WTC11 (cell line): ENCODE measurements around the gene TTN. TPM values are rescaled to one million over a fixed set of nuclear protein-coding genes. Genes with fewer than 3 reads are reported as not detected.

Source experiments
- ATAC-seq: fragments of 200-7000 bp; cut with Tn5 transposase; 2 replicates; pipeline ENCODE4 v1.10.0; 2021; ENCODE audit warnings: mild to moderate bottlenecking, moderate library complexity
- CTCF ChIA-PET: fragments of 300-600 bp; sonication (Branson Sonifier 250); formaldehyde crosslinking; loops from one replicate; lab custom pipeline; 2021; ENCODE audit warnings: antibody characterized with exemption; lab: Charles Lee
- POLR2A ChIA-PET: fragments of 350-600 bp; sonication (Branson Sonifier 250); formaldehyde crosslinking; loops from one replicate; lab custom pipeline; 2021; ENCODE audit warnings: antibody characterized with exemption; lab: Charles Lee
- DNase-seq: peaks from one replicate; pipeline ENCODE4 v3.0.0; 2021; ENCODE audit warnings: low spot score
- H3K27ac Mint-ChIP-seq: 2 replicates; pipeline ENCODE4 v1.8.0; 2021; ENCODE audit warnings: mixed read lengths
- H3K27me3 Mint-ChIP-seq: 2 replicates; pipeline ENCODE4 v1.8.0; 2021; ENCODE audit warnings: low read depth, mild to moderate bottlenecking, moderate library complexity, mixed read lengths
- H3K36me3 Mint-ChIP-seq: 2 replicates; pipeline ENCODE4 v1.8.0; 2021; ENCODE audit warnings: mixed read lengths
- H3K4me1 Mint-ChIP-seq: 2 replicates; pipeline ENCODE4 v1.8.0; 2022; ENCODE audit warnings: mixed read lengths
- H3K4me3 Mint-ChIP-seq: 2 replicates; pipeline ENCODE4 v1.8.0; 2021; ENCODE audit warnings: mild to moderate bottlenecking, moderate library complexity, mixed read lengths
- H3K9me3 Mint-ChIP-seq: 2 replicates; pipeline ENCODE4 v1.8.0; 2021; ENCODE audit warnings: mixed read lengths
- CDX4 ChIP-seq: fragments of 250-450 bp; sonication (Bioruptor Pico); IDR thresholded peaks from 2 replicates; pipeline ENCODE4 v1.9.0; 2021; ENCODE audit warnings: moderate library complexity, mild to moderate bottlenecking, inconsistent platforms, borderline replicate concordance
- CREB1 ChIP-seq: sonication (generic); formaldehyde crosslinking; IDR thresholded peaks from 2 replicates; pipeline ENCODE4 v1.8.0; 2023; ENCODE audit warnings: mild to moderate bottlenecking, missing genetic modification reagents
- EMX1 ChIP-seq: fragments of 250-450 bp; sonication (Bioruptor Pico); IDR thresholded peaks from 2 replicates; pipeline ENCODE4 v1.8.0; 2021; ENCODE audit warnings: mild to moderate bottlenecking
- ETV6 ChIP-seq: sonication (generic); formaldehyde crosslinking; IDR thresholded peaks from 2 replicates; pipeline ENCODE4 v1.8.1; 2022; ENCODE audit warnings: mild to moderate bottlenecking, missing genetic modification reagents
- FOXJ3 ChIP-seq: sonication (generic); formaldehyde crosslinking; IDR thresholded peaks from 2 replicates; pipeline ENCODE4 v1.9.0; 2021; ENCODE audit warnings: missing genetic modification reagents, mild to moderate bottlenecking, borderline replicate concordance
- FOXK1 ChIP-seq: sonication (generic); formaldehyde crosslinking; IDR thresholded peaks from 2 replicates; pipeline ENCODE4 v1.8.0; 2022; ENCODE audit warnings: mild to moderate bottlenecking, moderate library complexity, missing genetic modification reagents
- HMGA2 ChIP-seq: fragments of 250-450 bp; sonication (Bioruptor Pico); IDR thresholded peaks from 2 replicates; pipeline ENCODE4 v1.4.0; 2021; ENCODE audit warnings: mild to moderate bottlenecking, moderate library complexity
- JUN ChIP-seq: sonication (generic); formaldehyde crosslinking; IDR thresholded peaks from 2 replicates; pipeline ENCODE4 v1.8.0; 2023; ENCODE audit warnings: mild to moderate bottlenecking, missing genetic modification reagents
- MAX ChIP-seq: sonication (generic); formaldehyde crosslinking; IDR thresholded peaks from 2 replicates; pipeline ENCODE4 v1.8.0; 2022; ENCODE audit warnings: mild to moderate bottlenecking, missing genetic modification reagents
- NFYB ChIP-seq: sonication (generic); formaldehyde crosslinking; conservative IDR thresholded peaks from 2 replicates; pipeline ENCODE4 v1.8.0; 2022; ENCODE audit warnings: low read depth, missing genetic modification reagents
- NR2C2 ChIP-seq: sonication (generic); formaldehyde crosslinking; IDR thresholded peaks from 2 replicates; pipeline ENCODE4 v1.8.0; 2022; ENCODE audit warnings: mild to moderate bottlenecking, missing genetic modification reagents
- NR3C1 ChIP-seq: sonication (generic); formaldehyde crosslinking; conservative IDR thresholded peaks from 2 replicates; pipeline ENCODE4 v1.8.1; 2023; ENCODE audit warnings: low read depth, mild to moderate bottlenecking, missing genetic modification reagents
- RORB ChIP-seq: fragments of 250-450 bp; sonication (Bioruptor Pico); IDR thresholded peaks from 2 replicates; pipeline ENCODE4 v1.9.0; 2021; ENCODE audit warnings: mild to moderate bottlenecking
- SMAD4 ChIP-seq: sonication (generic); formaldehyde crosslinking; IDR thresholded peaks from 2 replicates; pipeline ENCODE4 v1.8.0; 2022; ENCODE audit warnings: mild to moderate bottlenecking, missing genetic modification reagents
- TCF7 ChIP-seq: sonication (generic); formaldehyde crosslinking; IDR thresholded peaks from 2 replicates; pipeline ENCODE4 v1.8.0; 2022; ENCODE audit warnings: mild to moderate bottlenecking, low read depth, missing genetic modification reagents, moderate library complexity
- TEAD1 ChIP-seq: sonication (generic); formaldehyde crosslinking; IDR thresholded peaks from 2 replicates; pipeline ENCODE4 v1.8.0; 2022; ENCODE audit warnings: mild to moderate bottlenecking, missing genetic modification reagents
- TEAD4 ChIP-seq: sonication (generic); formaldehyde crosslinking; IDR thresholded peaks from 2 replicates; pipeline ENCODE4 v1.8.0; 2022; ENCODE audit warnings: mild to moderate bottlenecking, missing genetic modification reagents
- TP53 ChIP-seq: sonication (generic); formaldehyde crosslinking; IDR thresholded peaks from 2 replicates; pipeline ENCODE4 v1.8.1; 2023; ENCODE audit warnings: mild to moderate bottlenecking, missing genetic modification reagents
- ZMAT4 ChIP-seq: fragments of 250-450 bp; sonication (Bioruptor Pico); IDR thresholded peaks from 2 replicates; pipeline ENCODE4 v1.9.0; 2021; ENCODE audit warnings: mild to moderate bottlenecking
- ZNF232 ChIP-seq: sonication (generic); formaldehyde crosslinking; IDR thresholded peaks from 2 replicates; pipeline ENCODE4 v1.8.0; 2022; ENCODE audit warnings: mild to moderate bottlenecking, missing genetic modification reagents
- ZNF416 ChIP-seq: fragments of 250-450 bp; sonication (Bioruptor Pico); IDR thresholded peaks from 2 replicates; pipeline ENCODE4 v1.9.0; 2021; ENCODE audit warnings: mild to moderate bottlenecking, inconsistent platforms
- total RNA-seq: library from RNA; stranded (reverse); gene quantifications from 3 replicates; pipeline ENCODE4 v1.2.3, GENCODE V29; 2021
- TF ChIP-seq, protein P1 (sequence below): sonication (generic); formaldehyde crosslinking; IDR thresholded peaks from 2 replicates; pipeline ENCODE4 v1.8.1; 2023; ENCODE audit warnings: mild to moderate bottlenecking, missing genetic modification reagents
- TF ChIP-seq, protein P2 (sequence below): sonication (generic); formaldehyde crosslinking; IDR thresholded peaks from 2 replicates; pipeline ENCODE4 v1.8.0; 2022; ENCODE audit warnings: mild to moderate bottlenecking, missing genetic modification reagents
- TF ChIP-seq, protein P3 (sequence below): sonication (generic); formaldehyde crosslinking; IDR thresholded peaks from 2 replicates; pipeline ENCODE4 v1.8.0; 2022; ENCODE audit warnings: mild to moderate bottlenecking, missing genetic modification reagents

The TTN gene
- total RNA-seq, 1 experiment from 2014 or later: 4.7 TPM

- ATAC-seq (peak; percentile 91), DNase-seq (no peak)
- no peak for TF ChIP-seq FOXJ3 (CRISPR knock-in tag)
- no peak for TF ChIP-seq ETV6 (CRISPR knock-in tag)
- TF ChIP-seq, protein P1, sequence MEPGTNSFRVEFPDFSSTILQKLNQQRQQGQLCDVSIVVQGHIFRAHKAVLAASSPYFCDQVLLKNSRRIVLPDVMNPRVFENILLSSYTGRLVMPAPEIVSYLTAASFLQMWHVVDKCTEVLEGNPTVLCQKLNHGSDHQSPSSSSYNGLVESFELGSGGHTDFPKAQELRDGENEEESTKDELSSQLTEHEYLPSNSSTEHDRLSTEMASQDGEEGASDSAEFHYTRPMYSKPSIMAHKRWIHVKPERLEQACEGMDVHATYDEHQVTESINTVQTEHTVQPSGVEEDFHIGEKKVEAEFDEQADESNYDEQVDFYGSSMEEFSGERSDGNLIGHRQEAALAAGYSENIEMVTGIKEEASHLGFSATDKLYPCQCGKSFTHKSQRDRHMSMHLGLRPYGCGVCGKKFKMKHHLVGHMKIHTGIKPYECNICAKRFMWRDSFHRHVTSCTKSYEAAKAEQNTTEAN: no peak
- H3K36me3 Mint-ChIP-seq: peaks cover 21% of the 10 kb centered on the region
- H3K9me3 Mint-ChIP-seq: no peaks in the 10 kb centered on the region
- peaks cover 2% of the 10 kb centered on the region; the same call in 1 of the 2 replicates for H3K27me3 Mint-ChIP-seq
- ChIA-PET CTCF (interaction anchor here (0.6 to 1.5 kb wide), 2 partner anchors 17 to 28 kb away, joined by 3 read pairs; no protein-coding TSS in a partner anchor), POLR2A (no interaction called here)
- no peak overlapping the region for H3K27ac Mint-ChIP-seq
- peaks cover 31% of the 10 kb centered on the region for H3K4me1 Mint-ChIP-seq
- no peak overlapping the region for H3K4me3 Mint-ChIP-seq
Observed at GRCh38 chr2:178506524-178506923, 300.7 kb downstream of the TTN start.

GRCh38 chr2:178506101-178506500 is 301.1 kb downstream of the TTN start:
- Mint-ChIP-seq H3K27me3 (peaks cover 2% of the 10 kb centered on the region; the same call in 1 of the 2 replicates), H3K4me1 (peaks cover 31% of the 10 kb centered on the region), H3K4me3 (no peak overlapping the region), H3K27ac (no peak overlapping the region), H3K36me3 (peaks cover 21% of the 10 kb centered on the region), H3K9me3 (no peaks in the 10 kb centered on the region)
- ATAC-seq: no peak
- POLR2A ChIA-PET: no interaction called here
- TF ChIP-seq NR3C1 (CRISPR knock-in tag) (no peak), EMX1 (no peak), CDX4 (no peak), RORB (no peak)
- CTCF ChIA-PET: interaction anchor here (0.6 to 1.5 kb wide), 2 partner anchors 17 to 27 kb away, joined by 3 read pairs; no protein-coding TSS in a partner anchor
- no peak for DNase-seq

GRCh38 chr2:178502751-178503150 is 304.5 kb downstream of the TTN start:
- no peak overlapping the region for H3K4me3 Mint-ChIP-seq
- POLR2A ChIA-PET: interaction anchor here (0.6 kb wide), 1 partner anchor 52 kb away, joined by 3 read pairs; the partner anchor contains the start of genes PJVK and PRKRA
- CTCF ChIA-PET: no interaction called here
- no peak for ATAC-seq
- peaks cover 2% of the 10 kb centered on the region; the same call in 1 of the 2 replicates for H3K27me3 Mint-ChIP-seq
- H3K4me1 Mint-ChIP-seq: peaks cover 19% of the 10 kb centered on the region
- no peak for DNase-seq
- no peak overlapping the region for H3K27ac Mint-ChIP-seq
- H3K36me3 Mint-ChIP-seq: peaks cover 34% of the 10 kb centered on the region
- no peak for TF ChIP-seq CREB1 (CRISPR knock-in tag)
- no peak for TF ChIP-seq JUN
- TF ChIP-seq ZNF416 (CRISPR knock-in tag): no peak
- no peak for TF ChIP-seq TEAD1 (CRISPR knock-in tag)
- no peak for TF ChIP-seq SMAD4
- TF ChIP-seq NFYB (CRISPR knock-in tag): no peak
- no peak for TF ChIP-seq TP53 (CRISPR knock-in tag)
- TF ChIP-seq ZNF232 (CRISPR knock-in tag): no peak
- no peak for TF ChIP-seq TEAD4 (CRISPR knock-in tag)
- TF ChIP-seq TCF7 (CRISPR knock-in tag): no peak
- TF ChIP-seq NR2C2 (CRISPR knock-in tag): no peak
- TF ChIP-seq FOXK1 (CRISPR knock-in tag): no peak
- TF ChIP-seq, protein P2, sequence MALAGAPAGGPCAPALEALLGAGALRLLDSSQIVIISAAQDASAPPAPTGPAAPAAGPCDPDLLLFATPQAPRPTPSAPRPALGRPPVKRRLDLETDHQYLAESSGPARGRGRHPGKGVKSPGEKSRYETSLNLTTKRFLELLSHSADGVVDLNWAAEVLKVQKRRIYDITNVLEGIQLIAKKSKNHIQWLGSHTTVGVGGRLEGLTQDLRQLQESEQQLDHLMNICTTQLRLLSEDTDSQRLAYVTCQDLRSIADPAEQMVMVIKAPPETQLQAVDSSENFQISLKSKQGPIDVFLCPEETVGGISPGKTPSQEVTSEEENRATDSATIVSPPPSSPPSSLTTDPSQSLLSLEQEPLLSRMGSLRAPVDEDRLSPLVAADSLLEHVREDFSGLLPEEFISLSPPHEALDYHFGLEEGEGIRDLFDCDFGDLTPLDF: no peak
- TF ChIP-seq, all 79 proteins: peak for 0
- H3K9me3 Mint-ChIP-seq: no peaks in the 10 kb centered on the region

DNA sequence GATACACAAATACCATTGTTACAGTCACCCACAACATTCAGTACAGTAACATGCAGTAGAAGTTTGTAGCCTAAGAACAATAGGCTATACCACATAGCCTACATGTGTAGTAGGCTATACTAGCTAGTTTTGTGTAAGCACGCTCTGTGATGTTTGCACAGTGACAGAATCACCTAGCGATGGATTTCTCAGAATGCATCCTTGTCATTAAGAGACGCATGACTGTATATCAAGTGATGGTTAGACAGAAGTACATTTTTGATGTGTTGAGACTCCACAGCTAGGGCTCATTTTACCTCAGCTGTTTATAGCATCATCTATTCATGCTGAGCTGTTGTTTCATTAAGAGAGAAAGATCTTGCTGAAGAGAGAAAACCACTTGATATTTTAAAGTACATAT is 307.6 kb downstream of the TTN start:
- Mint-ChIP-seq H3K9me3 (no peaks in the 10 kb centered on the region), H3K27me3 (peaks cover 2% of the 10 kb centered on the region; the same call in 1 of the 2 replicates), H3K27ac (no peak overlapping the region), H3K4me1 (0 out of 2 replicates have a peak, but pooled peaks cover 3% of the 10 kb centered on the region), H3K4me3 (no peak overlapping the region), H3K36me3 (peaks cover 43% of the 10 kb centered on the region)
- ATAC-seq: no peak
- ChIA-PET CTCF (no interaction called here), POLR2A (no interaction called here)
- no peak for TF ChIP-seq NR3C1 (CRISPR knock-in tag)
- no peak for TF ChIP-seq ZMAT4 (CRISPR knock-in tag)
- no peak for TF ChIP-seq ZNF416 (CRISPR knock-in tag)
- TF ChIP-seq, protein P3, sequence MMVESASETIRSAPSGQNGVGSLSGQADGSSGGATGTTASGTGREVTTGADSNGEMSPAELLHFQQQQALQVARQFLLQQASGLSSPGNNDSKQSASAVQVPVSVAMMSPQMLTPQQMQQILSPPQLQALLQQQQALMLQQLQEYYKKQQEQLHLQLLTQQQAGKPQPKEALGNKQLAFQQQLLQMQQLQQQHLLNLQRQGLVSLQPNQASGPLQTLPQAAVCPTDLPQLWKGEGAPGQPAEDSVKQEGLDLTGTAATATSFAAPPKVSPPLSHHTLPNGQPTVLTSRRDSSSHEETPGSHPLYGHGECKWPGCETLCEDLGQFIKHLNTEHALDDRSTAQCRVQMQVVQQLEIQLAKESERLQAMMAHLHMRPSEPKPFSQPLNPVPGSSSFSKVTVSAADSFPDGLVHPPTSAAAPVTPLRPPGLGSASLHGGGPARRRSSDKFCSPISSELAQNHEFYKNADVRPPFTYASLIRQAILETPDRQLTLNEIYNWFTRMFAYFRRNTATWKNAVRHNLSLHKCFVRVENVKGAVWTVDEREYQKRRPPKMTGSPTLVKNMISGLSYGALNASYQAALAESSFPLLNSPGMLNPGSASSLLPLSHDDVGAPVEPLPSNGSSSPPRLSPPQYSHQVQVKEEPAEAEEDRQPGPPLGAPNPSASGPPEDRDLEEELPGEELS: no peak
- no peak for TF ChIP-seq HMGA2 (CRISPR knock-in tag)
- no peak for TF ChIP-seq MAX (CRISPR knock-in tag)
- no peak for DNase-seq
